Coronary artery (tissue), 2 donors: ENCODE data around the gene DOCK6.
A peak's percentile ranks its signal among the peaks of the same experiment; 100 is the strongest.

ENCODE experiments used
- DNase-seq: peaks from one replicate; pipeline ENCODE4 v3.0.0-alpha.2; 2017; ENCODE audit warnings: low spot score
- H3K27ac ChIP-seq, 2 donors: fragments of 200-600 bp; sonication (generic); one replicate each; pipeline ENCODE4 v1.5.1; 2016 to 2019
- H3K4me3 ChIP-seq: fragments of 200-600 bp; sonication (generic); 2 replicates; pipeline ENCODE4 v1.5.1; 2016; ENCODE audit warnings: mild to moderate bottlenecking, moderate library complexity
- CTCF ChIP-seq: fragments of 200-600 bp; sonication (generic); IDR thresholded peaks from one replicate; pipeline ENCODE4 v1.5.1; 2019; ENCODE audit warnings: antibody characterized with exemption

DOCK6 gene

GRCh38 chr19:11192957-11193939 lies 69.1 kb downstream of the DOCK6 start:
- no peak for TF ChIP-seq CTCF
- Histone ChIP-seq H3K4me3 (peak overlapping the region; percentile 99), H3K27ac (peak overlapping the region; percentile 87 to 100)
- no peak for DNase-seq

GRCh38 chr19:11191934-11192333 lies 70.4 kb downstream of the DOCK6 start:
- no peak for TF ChIP-seq CTCF
- Histone ChIP-seq H3K27ac (peak overlapping the region; percentile 75 to 90), H3K4me3 (peak overlapping the region; percentile 99)
- DNase-seq = no peak

GRCh38 chr19:11191273-11191755 lies 71.0 kb downstream of the DOCK6 start:
- peak; percentile 88 for DNase-seq
- TF ChIP-seq CTCF = no peak
- Histone ChIP-seq H3K4me3 (peak overlapping the region; percentile 99), H3K27ac (peak overlapping the region; percentile 75 to 90)

GRCh38 chr19:11190501-11190900 lies 71.8 kb downstream of the DOCK6 start:
- peak overlapping the region; percentile 75 to 90 for H3K27ac ChIP-seq
- no peak for TF ChIP-seq CTCF

GRCh38 chr19:11187441-11187840 lies 74.9 kb downstream of the DOCK6 start:
- Histone ChIP-seq H3K27ac (peak overlapping the region; percentile 75 to 91), H3K4me3 (no peak overlapping the region)
- no peak for DNase-seq
- TF ChIP-seq CTCF = no peak

More at GRCh38 chr19:11190501-11190900, 71.8 kb downstream of the DOCK6 start:
- H3K4me3 ChIP-seq = peak overlapping the region; percentile 99
- no peak for DNase-seq

GRCh38 chr19:11182994-11183393 lies 79.3 kb downstream of the DOCK6 start:
- Histone ChIP-seq H3K4me3 (no peak overlapping the region), H3K27ac (peak overlapping the region in 1 of 2 donors; percentile 15)
- no peak for DNase-seq
- no peak for TF ChIP-seq CTCF
